ENCODE data around the gene LDLRAD4.

LDLRAD4 gene

GRCh38 chr18:13392899-13393298 lies 174.3 kb downstream of the LDLRAD4 start:
- no peak for DNase-seq

DNA sequence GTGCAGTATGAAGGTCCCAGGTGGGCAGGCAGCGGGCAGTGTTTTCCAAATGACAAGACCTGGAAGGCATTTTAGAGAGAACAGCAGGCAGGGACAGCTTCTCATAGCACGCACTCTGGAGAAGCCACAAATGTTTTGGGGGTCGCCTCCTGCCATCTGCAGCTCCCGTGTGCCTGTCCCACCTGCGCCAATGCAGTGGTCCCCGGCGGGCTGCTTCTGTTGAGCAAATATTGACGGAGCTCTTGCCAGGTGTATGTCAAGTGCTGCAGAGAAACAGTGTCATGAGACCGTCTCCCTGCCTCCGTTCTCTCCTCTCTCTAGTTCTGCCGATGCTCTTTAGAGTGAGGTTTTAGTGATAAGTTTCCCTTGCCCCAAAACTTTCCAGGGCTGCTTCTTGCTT lies 174.8 kb downstream of the LDLRAD4 start:
- DNase-seq = no peak

DNA sequence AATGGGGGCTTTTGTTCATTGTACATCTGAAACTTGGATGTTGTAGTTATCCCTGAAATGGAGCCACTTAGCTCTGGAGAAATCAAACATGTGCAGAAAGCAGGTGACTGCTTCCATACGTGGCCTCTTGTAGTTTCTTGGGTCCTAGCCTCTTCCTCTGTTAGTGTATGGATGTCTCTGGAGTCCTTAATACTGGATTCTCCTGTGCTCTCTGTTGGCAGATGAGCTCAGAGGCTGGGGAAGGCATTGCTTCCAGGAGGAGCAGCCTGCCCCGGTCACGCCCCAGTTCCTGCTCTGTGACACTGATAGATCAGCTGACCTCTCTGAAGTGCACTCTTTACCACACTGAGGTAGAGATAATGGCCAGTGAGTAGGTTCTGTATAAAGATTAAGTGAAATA lies 176.2 kb downstream of the LDLRAD4 start:
- no peak for DNase-seq

DNA sequence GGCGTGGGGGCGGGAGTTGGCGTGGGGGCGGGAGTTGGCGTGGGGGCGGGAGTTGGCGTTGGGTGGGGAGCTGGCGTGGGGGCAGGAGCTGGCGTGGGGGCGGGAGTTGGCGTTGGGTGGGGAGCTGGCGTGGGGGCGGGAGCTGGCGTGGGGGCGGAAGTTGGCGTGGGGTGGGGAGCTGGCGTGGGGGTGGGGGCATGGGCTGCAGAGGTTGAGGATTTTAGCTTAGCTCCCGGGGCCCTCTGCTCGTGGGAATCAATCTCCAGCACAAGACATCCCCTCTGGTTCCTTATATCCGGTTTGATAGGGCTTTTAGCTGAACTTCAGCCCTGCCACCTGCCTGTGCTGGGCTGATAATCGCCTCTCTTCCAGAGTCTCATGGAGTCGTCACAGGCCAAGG lies 177.0 kb downstream of the LDLRAD4 start:
- DNase-seq = peak in 1 of 2 donors; percentile 43

GRCh38 chr18:13397504-13398163 lies 179.1 kb downstream of the LDLRAD4 start:
- DNase-seq = no peak

DNA sequence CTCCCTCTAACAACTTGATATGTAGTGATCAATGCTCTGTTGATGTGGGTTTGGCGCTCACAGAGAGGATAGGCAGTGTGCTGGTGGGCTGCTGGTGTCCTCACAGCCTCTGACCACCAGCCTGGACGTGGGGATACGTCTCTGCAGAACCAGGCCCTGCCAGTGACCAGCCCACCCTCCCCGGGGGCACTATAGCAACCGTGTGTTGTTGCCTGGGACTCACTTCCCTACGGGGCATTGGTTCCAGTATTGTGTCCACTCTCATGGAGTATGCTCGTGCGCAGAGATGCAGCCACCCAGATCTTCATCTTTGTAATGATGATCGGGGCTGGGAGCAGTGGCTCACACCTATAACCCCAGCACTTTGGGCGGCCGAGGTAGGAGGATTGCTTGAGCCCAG lies 180.1 kb downstream of the LDLRAD4 start:
- DNase-seq = no peak

DNA sequence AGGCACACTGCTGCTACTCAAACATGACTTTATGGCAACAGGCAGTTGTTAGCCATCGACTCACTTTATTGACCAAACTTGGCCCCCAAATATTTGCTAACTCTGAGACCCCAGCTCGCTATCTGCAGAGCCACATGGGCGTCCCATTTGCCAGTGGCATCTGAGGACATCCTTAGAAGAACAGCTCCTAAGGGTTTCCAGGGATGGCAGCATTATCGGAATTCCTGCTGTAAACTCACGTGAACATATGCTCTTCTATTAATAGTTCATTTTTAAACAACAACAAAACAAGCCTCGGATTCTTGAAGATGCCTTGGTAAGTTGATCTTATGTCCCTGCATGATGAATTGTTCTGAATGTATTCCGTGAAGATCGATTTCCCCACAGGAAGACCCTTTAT lies 181.0 kb downstream of the LDLRAD4 start:
- DNase-seq = no peak

DNA sequence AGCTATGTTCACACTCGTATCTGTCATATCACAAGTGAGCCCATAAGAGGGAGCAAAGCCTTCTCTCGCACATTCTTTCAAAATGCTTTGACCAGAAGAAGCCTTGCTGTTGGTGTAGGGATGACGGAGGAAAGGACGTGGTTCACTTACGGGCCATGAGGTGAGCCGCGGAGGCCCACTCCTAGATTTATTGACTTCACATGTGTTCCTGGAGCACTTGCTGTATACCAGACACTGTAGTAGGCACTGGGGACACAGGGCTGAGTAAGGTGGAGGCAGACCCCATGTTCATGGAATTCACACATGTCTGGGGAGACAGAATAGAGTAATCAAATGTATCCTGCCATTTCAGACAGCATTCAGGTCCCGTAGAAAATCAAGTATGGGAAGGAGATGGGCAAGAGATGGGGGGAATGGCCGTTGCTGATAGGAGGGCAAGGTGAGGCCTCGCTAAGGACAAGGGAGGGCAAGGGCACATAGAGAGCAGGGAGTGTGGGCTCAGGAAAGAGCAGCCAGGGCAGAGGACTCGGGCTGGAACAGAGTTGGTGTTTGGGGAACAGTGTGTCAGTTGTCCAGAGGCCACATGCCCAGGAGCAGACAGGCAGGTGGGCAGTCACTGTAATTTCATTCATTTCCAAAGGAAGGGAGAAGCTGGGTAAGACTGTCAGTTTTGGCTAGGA lies 182.2 kb downstream of the LDLRAD4 start:
- no peak for DNase-seq

DNA sequence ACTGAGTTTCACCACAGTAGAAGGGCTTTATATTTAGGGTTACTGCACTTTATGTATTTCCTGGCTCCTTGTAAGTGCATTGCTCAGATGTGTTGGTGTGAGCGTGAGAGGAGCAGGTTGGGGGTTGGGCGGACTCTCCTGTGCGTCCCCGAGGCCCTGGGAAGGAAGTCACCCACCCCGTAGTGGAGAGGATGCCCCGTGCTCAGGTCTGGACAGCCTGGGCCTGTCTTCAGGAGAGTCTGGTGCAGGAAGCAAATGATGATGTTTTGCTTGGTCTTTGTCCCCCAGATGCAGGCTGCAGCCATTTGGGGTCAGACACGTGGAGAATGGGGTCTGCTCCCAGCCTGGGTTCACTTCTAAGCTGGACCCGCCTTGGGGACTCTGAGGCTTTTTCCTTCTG lies 182.8 kb downstream of the LDLRAD4 start:
- no peak for DNase-seq

- no peak for DNase-seq
Measured at GRCh38 chr18:13401826-13402225, 183.3 kb downstream of the LDLRAD4 start.

DNA sequence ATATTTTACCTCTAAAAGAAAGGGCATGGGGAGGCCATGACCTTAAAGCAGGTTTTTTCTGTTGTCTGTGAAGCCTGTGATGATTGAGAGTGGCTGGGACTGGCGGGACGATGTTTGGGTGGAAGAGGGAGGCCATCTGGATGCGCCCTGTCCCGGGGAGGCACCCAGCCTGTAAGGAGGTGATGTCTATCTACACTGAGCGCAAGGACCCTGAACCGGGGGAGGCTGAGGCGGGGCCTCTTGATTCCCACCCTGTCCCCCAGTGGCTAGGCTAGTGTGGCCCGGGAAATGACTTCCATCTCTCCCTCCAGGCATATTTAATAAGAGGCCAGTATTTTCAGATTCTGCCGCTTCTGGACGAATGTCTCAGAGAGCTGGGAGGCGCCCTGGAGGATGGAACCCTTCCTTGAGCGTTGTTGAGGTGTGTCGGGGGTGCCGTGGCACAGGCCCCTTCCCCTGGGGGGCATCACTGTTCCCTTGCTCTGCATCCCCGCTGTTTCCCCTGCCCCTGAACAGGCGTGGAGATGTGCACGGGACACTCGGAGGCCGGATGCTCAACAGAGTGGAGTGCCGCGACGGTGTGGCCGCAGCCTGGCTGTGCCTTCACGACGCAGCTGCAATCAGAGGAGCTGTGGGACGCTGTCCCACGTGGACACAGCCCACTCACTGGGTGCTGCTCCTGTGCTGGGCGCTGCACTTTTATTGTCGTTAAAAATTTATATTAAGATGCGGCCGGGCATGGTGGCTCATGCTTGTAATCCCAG lies 185.4 kb downstream of the LDLRAD4 start:
- DNase-seq = no peak

DNA sequence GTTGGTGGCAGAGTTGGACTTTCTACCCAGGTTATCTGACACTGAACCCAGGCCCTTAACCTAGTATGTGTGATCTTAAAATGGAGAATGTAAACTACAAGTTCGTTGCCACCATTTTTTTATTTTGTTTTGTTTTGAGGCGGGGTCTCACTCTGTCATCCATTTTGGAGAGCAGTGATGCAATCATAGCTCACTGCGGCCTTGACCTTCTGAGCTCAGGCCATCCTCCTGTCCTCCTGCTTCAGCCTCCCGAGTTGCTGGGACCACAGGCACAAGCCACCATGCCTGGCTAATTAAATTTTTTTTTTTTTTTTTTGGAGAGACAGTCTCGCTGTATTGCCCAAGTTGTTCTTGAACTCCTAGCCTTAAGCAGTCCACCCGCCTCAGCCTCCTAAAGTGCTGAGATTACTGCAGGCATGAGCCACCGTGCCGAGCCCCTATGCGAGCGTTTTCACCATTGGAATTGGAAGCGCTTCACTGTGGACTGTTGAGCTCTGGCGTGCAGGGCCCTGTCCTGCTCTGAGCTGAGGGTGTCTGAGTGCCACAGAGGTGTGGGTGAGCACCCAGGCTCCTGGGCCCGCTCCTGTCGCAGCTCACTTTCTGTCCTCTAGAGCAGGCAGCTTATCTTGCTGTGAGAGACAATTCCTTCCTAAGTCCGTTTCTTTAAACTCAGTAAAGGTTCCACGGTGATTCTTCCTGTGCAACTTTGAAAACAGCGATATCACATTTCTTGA lies 186.9 kb downstream of the LDLRAD4 start:
- no peak for DNase-seq

GRCh38 chr18:13406049-13406615 lies 187.6 kb downstream of the LDLRAD4 start:
- no peak for DNase-seq

- no peak for DNase-seq
Measured at GRCh38 chr18:13406736-13407135, 188.2 kb downstream of the LDLRAD4 start.

GRCh38 chr18:13407484-13407883 lies 188.9 kb downstream of the LDLRAD4 start:
- no peak for DNase-seq

- no peak for DNase-seq
Measured at GRCh38 chr18:13409026-13409425, 190.5 kb downstream of the LDLRAD4 start.

GRCh38 chr18:13409997-13410396 lies 191.4 kb downstream of the LDLRAD4 start:
- DNase-seq = no peak

- DNase-seq = no peak
Measured at GRCh38 chr18:13410471-13410870, 191.9 kb downstream of the LDLRAD4 start.

- no peak for DNase-seq
Measured at GRCh38 chr18:13412017-13412416, 193.5 kb downstream of the LDLRAD4 start.

- no peak for DNase-seq
Measured at GRCh38 chr18:13412901-13413300, 194.3 kb downstream of the LDLRAD4 start.

GRCh38 chr18:13414102-13414501 lies 195.5 kb downstream of the LDLRAD4 start:
- no peak for DNase-seq

DNA sequence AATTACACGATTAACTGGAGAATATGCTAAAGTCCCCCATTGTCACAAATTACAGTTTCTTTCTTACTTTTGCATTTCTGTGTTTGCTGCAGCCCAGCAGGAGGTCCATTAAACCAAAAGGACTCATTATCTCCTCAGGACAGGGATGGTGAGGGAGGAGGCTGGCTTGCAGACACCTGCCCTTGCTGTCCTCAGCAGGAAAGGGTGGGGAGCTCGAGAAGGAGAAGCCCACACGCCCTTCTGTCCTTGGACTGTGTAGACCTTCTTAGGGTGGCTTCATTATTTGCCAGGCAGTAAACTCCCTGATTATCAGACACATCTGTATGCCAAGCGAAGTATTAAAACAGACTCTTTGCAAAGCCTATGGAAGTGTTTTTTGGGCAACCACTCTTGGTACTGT lies 196.0 kb downstream of the LDLRAD4 start:
- no peak for DNase-seq

DNA sequence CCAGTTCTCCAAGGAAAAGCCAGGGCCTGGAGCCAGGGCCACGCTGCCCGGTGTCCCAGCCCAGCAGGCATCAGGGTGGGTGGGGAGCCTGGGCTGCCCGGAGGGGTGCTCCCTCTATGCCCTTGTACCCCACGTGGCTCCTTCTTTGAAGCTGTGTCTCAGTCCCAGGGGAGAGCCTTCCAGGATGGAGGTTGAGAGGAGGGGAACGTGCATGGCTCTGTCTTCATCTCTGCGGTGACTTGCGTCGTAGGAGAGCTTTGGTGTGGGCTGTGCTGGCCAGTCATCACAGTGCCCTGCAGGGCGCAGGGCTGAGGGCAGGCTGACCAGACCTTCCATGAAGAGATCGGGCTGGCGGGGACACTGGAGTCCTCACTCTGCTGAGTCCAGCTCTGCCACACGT lies 197.2 kb downstream of the LDLRAD4 start:
- DNase-seq = no peak

Data from activated CD4-positive, alpha-beta T cell treated with anti-CD3 and anti-CD28 coated beads for 4 hours (primary cell).